Activated CD4-positive, alpha-beta T cell treated with anti-CD3 and anti-CD28 coated beads, Interleukin-2, amount 50 U/mL, for 1 hour (primary cell): ENCODE data around the gene CHST15.
"Not testable (repeated sequence)": the region's sequence is repeated elsewhere in the genome, so short reads cannot be mapped to it uniquely, and the experiment has no call there.

Source experiments
- DNase-seq: peaks from one replicate; pipeline ENCODE4 v3.0.0-alpha.2; 2020

The CHST15 gene

GRCh38 chr10:124042656-124043309 lies 50.6 kb downstream of the CHST15 start:
- DNase-seq = no peak

- DNase-seq = no peak
Observed at GRCh38 chr10:124041675-124042445, 51.5 kb downstream of the CHST15 start.

- no peak for DNase-seq
Observed at GRCh38 chr10:124040451-124041188, 52.8 kb downstream of the CHST15 start.

- DNase-seq = no peak
Observed at GRCh38 chr10:124039483-124040013, 53.9 kb downstream of the CHST15 start.

GRCh38 chr10:124037784-124038183 lies 55.6 kb downstream of the CHST15 start:
- DNase-seq = no peak

GRCh38 chr10:124037286-124037685 lies 56.1 kb downstream of the CHST15 start:
- no peak for DNase-seq

GRCh38 chr10:124036746-124037145 lies 56.7 kb downstream of the CHST15 start:
- no peak for DNase-seq

GRCh38 chr10:124035928-124036558 lies 57.4 kb downstream of the CHST15 start:
- no peak for DNase-seq

- DNase-seq = no peak
Observed at GRCh38 chr10:124035306-124035927, 58.0 kb downstream of the CHST15 start.

GRCh38 chr10:124034576-124035305 lies 58.7 kb downstream of the CHST15 start:
- not testable (repeated sequence) for DNase-seq

- no peak for DNase-seq
Observed at GRCh38 chr10:124033887-124034218, 59.5 kb downstream of the CHST15 start.

GRCh38 chr10:124032971-124033886 lies 60.2 kb downstream of the CHST15 start:
- DNase-seq = no peak

- no peak for DNase-seq
Observed at GRCh38 chr10:124032087-124032935, 61.1 kb downstream of the CHST15 start.

GRCh38 chr10:124030492-124031110 lies 62.8 kb downstream of the CHST15 start:
- DNase-seq = no peak

- no peak for DNase-seq
Observed at GRCh38 chr10:124030061-124030460, 63.3 kb downstream of the CHST15 start.

- no peak for DNase-seq
Observed at GRCh38 chr10:124029559-124029958, 63.8 kb downstream of the CHST15 start.

GRCh38 chr10:124028700-124029480 lies 64.5 kb downstream of the CHST15 start:
- DNase-seq = no peak

GRCh38 chr10:124027651-124028050 lies 65.7 kb downstream of the CHST15 start:
- no peak for DNase-seq
